Suprapubic skin (tissue), 4 donors: Measurements from ENCODE around the gene FOXO6.

Experiments used
- CTCF ChIP-seq, 2 donors: fragments of 200-600 bp in 1 of 2; fragments of 450-650 bp in 1 of 2; sonication (generic) in 1 of 2; IDR thresholded peaks; one replicate each; pipeline ENCODE4 v1.5.1; 2016 to 2019; ENCODE audit warnings: antibody characterized with exemption in 2 of 2, mild to moderate bottlenecking in 1 of 2, moderate library complexity in 1 of 2
- EP300 ChIP-seq: sonication (generic); formaldehyde crosslinking; IDR thresholded peaks from one replicate; pipeline ENCODE4 v1.6.1; 2017; ENCODE audit warnings: antibody characterized with exemption
- POLR2A ChIP-seq, 2 donors: fragments of 450-650 bp; IDR thresholded peaks; one replicate each; pipeline ENCODE4 v1.6.1; 2017; ENCODE audit warnings: antibody characterized with exemption in 2 of 2, mild to moderate bottlenecking in 2 of 2, moderate library complexity in 2 of 2
- POLR2AphosphoS5 ChIP-seq, 3 donors: sonication (generic); formaldehyde crosslinking; IDR thresholded peaks; one replicate each; pipeline ENCODE4 v1.6.1; 2017; ENCODE audit warnings: antibody characterized with exemption in 3 of 3

- no peak for TF ChIP-seq POLR2AphosphoS5 (IDR thresholded peaks at IDR 0.05)
- TF ChIP-seq CTCF (IDR thresholded peaks at IDR 0.05), result no peak
- TF ChIP-seq POLR2A (IDR thresholded peaks at IDR 0.05), result no peak
- TF ChIP-seq EP300, result no peak
Observed at GRCh38 chr1:41413748-41414281, 52.6 kb downstream of the FOXO6 start.
